Measurements from ENCODE around the gene AP2A2. TPM values are rescaled to one million over a fixed set of nuclear protein-coding genes. Genes with fewer than 3 reads are reported as not detected.

AP2A2 gene
- total and polyA plus RNA-seq, 11 donors = 20.4 to 71.4 (median 36.5) TPM

DNA sequence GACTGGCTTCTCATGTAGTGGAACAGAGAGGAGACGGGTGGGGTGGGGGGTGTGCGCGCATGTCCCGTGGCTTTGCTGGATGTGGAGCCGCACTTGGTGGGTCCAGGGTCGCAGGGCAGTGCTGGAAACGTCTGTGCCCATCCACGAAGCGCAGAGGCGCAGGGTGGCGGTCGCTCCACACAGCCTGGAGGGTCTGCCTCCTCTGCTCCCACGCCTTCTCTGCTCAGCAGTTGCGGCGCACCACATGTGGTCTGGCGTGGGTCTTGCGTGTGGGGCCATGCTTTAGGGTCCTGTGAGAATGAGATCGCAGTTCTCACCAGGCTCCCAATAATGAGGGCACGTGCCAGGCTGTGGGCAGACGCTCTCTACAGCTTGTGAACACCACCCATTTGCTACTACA lies 60.2 kb downstream of the AP2A2 start:
- Histone ChIP-seq H3K27ac (no peak overlapping the region), H3K4me1 (peaks cover 0 to 8% (median 0%) of the 10 kb centered on the region in 12 donors), H3K27me3 (no peaks in the 10 kb centered on the region), H3K4me3 (no peak overlapping the region), H3K9me3 (no peaks in the 10 kb centered on the region), H3K36me3 (peaks cover 0 to 95% (median 88%) of the 10 kb centered on the region in 9 donors)
- intact Hi-C loops (cut with DNase I) = no loop called here
- 93 to 96% (median 95%) methylated on average over 20 of the region's 20 CpGs for WGBS, 4 donors
- ATAC-seq (no peak), DNase-seq (no peak)
- TF ChIP-seq, protein P1, sequence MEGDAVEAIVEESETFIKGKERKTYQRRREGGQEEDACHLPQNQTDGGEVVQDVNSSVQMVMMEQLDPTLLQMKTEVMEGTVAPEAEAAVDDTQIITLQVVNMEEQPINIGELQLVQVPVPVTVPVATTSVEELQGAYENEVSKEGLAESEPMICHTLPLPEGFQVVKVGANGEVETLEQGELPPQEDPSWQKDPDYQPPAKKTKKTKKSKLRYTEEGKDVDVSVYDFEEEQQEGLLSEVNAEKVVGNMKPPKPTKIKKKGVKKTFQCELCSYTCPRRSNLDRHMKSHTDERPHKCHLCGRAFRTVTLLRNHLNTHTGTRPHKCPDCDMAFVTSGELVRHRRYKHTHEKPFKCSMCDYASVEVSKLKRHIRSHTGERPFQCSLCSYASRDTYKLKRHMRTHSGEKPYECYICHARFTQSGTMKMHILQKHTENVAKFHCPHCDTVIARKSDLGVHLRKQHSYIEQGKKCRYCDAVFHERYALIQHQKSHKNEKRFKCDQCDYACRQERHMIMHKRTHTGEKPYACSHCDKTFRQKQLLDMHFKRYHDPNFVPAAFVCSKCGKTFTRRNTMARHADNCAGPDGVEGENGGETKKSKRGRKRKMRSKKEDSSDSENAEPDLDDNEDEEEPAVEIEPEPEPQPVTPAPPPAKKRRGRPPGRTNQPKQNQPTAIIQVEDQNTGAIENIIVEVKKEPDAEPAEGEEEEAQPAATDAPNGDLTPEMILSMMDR (IDR thresholded peaks at IDR 0.05) = no peak
- TF ChIP-seq POLR2A (IDR thresholded peaks at IDR 0.05) = no peak

DNA sequence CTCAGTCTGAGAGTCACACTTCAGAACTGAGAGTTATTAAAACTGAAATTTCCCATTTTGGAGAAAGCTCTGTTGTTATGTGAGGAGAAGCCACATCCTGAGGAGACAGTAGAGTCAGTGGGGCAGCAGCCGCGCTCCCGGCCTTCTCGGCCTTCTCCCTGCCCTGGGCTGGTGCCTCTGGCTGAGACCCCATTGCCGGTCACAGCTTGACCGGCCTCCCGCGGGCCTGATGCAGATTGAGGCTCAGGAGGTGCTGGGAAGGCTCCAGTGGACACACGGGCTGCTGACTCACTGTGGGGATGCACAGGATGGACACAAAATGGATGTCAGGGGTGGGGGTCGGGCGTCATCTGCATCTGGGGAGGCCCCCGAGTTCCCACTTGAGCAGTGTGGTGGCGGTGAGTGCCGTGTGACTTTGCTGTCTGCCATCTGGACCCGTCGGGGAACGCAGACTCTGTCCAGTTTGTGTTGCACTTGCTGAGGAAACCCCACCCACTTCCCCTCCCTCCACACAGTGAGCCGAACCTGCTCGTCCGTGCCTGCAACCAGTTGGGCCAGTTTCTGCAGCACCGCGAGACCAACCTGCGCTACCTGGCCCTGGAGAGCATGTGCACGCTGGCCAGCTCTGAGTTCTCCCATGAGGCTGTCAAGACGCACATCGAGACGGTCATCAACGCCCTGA lies 60.7 kb downstream of the AP2A2 start:
- no peaks in the 10 kb centered on the region for H3K27me3 ChIP-seq
- H3K4me1 ChIP-seq = peaks cover 0 to 6% (median 0%) of the 10 kb centered on the region in 12 donors
- peaks cover 0 to 94% (median 82%) of the 10 kb centered on the region in 9 donors for H3K36me3 ChIP-seq
- WGBS, 4 donors = 78 to 86% (median 83%) methylated on average over 17 to 28 of the region's 28 CpGs
- no peak for DNase-seq
- H3K4me3 ChIP-seq = no peak overlapping the region
- H3K27ac ChIP-seq = no peak overlapping the region
- no peaks in the 10 kb centered on the region for H3K9me3 ChIP-seq
- intact Hi-C loops (cut with DNase I) = no loop called here
- ATAC-seq = peak in 2 of 4 donors; percentile 17 to 55
- TF ChIP-seq POLR2A (IDR thresholded peaks at IDR 0.05) = no peak
- TF ChIP-seq, protein P1 (IDR thresholded peaks at IDR 0.05) = no peak

DNA sequence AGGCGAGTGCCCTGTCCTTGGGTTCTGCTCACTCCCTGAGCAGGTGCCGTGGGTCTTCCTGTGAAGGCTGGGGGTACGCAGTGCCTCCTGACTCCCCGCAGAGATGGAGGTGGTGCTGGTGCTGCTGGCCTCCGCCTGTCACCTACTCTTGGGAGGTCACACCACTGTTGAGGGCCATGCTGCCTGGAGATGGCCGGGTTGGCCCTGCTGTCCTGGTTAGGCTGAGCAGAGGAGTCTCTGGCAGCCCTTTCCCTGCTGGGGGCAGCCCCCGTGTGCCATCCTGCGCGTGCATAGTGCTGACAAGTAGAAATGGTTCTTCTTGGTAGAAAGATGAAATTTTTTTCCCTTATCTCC lies 61.3 kb downstream of the AP2A2 start:
- Histone ChIP-seq H3K36me3 (peaks cover 0 to 91% (median 78%) of the 10 kb centered on the region in 9 donors), H3K4me1 (peaks cover 0 to 6% (median 0%) of the 10 kb centered on the region in 12 donors), H3K9me3 (no peaks in the 10 kb centered on the region), H3K27me3 (no peaks in the 10 kb centered on the region), H3K27ac (no peak overlapping the region), H3K4me3 (no peak overlapping the region)
- no peak for TF ChIP-seq POLR2A (IDR thresholded peaks at IDR 0.05)
- TF ChIP-seq, protein P1 (IDR thresholded peaks at IDR 0.05) = no peak
- WGBS, 4 donors = 96 to 97% (median 96%) methylated on average over 6 to 9 of the region's 9 CpGs
- DNase-seq = no peak
- intact Hi-C loops (cut with DNase I) = no loop called here
- ATAC-seq = no peak

DNA sequence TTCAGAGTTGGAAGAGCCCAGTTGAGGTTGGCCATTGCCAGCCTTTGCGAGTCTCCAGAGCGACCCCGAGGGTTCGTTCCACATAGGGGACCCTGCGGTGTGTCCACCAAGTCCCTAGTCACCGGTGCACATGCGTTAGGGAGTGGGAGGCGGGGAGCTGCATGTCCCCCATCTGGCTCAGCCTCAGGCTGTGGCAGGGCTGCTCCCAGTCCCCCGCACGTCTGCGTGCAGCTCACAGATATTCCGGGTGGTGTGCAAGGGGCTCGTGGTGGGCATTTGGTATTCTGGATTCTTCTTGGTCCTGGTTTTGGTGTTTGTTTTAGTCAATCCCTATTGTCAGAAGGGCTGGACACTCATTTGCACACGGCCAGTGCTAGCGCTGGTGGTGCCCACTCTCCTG lies 62.0 kb downstream of the AP2A2 start:
- Histone ChIP-seq H3K36me3 (peaks cover 0 to 91% (median 80%) of the 10 kb centered on the region in 9 donors), H3K27ac (no peak overlapping the region), H3K4me1 (peaks cover 0 to 6% (median 0%) of the 10 kb centered on the region in 12 donors), H3K27me3 (no peaks in the 10 kb centered on the region), H3K4me3 (no peak overlapping the region), H3K9me3 (no peaks in the 10 kb centered on the region)
- intact Hi-C loops (cut with DNase I) = no loop called here
- DNase-seq (no peak), ATAC-seq (no peak)
- TF ChIP-seq, protein P1 (IDR thresholded peaks at IDR 0.05) = no peak
- no peak for TF ChIP-seq POLR2A (IDR thresholded peaks at IDR 0.05)
- WGBS, 4 donors = 94 to 98% (median 96%) methylated on average over 15 of the region's 15 CpGs
